Lung (tissue), 12 donors: Measurements from ENCODE around the gene FRMD4A. TPM values are rescaled to one million over a fixed set of nuclear protein-coding genes. Genes with fewer than 3 reads are reported as not detected.

Source experiments
- ATAC-seq: fragments of 200-7000 bp; cut with Tn5 transposase; one replicate; pipeline ENCODE4 v1.9.1; 2020; ENCODE audit warnings: moderate number of reproducible peaks; ENCODE audit not compliant: insufficient read depth, low FRiP score
- DNase-seq, 3 donors: peaks; one replicate each; pipeline ENCODE4 v3.0.0-alpha.2; 2013 to 2017
- H3K27ac ChIP-seq, 2 donors: one replicate each; pipeline ENCODE4 v1.5.1; 2013; ENCODE audit warnings: mild to moderate bottlenecking in 2 of 2, moderate library complexity in 2 of 2, control low read depth in 1 of 2, inconsistent platforms in 1 of 2, low read depth in 1 of 2, low read length in 1 of 2
- H3K27me3 ChIP-seq, 3 donors: one replicate each; pipeline ENCODE4 v1.5.1; 2013; ENCODE audit warnings: low read length in 2 of 3; ENCODE audit not compliant: control insufficient read depth in 3 of 3, insufficient read depth in 3 of 3
- H3K36me3 ChIP-seq, 4 donors: one replicate each; pipeline ENCODE4 v1.5.1; 2013; ENCODE audit warnings: low read length in 4 of 4, mild to moderate bottlenecking in 1 of 4, moderate library complexity in 1 of 4; ENCODE audit not compliant: control insufficient read depth in 4 of 4, insufficient read depth in 4 of 4
- H3K4me1 ChIP-seq, 5 donors: one replicate each; pipeline ENCODE4 v1.5.1; 2013; ENCODE audit warnings: low read length in 5 of 5, mild to moderate bottlenecking in 2 of 5, moderate library complexity in 1 of 5; ENCODE audit not compliant: control insufficient read depth in 5 of 5, insufficient read depth in 5 of 5
- H3K4me3 ChIP-seq: one replicate; pipeline ENCODE4 v1.5.1; 2013; ENCODE audit warnings: mild to moderate bottlenecking, control low read depth, moderate library complexity
- H3K9ac ChIP-seq, 2 donors: one replicate each; pipeline ENCODE4 v1.5.1; 2013; ENCODE audit warnings: low read length in 2 of 2, control low read depth in 1 of 2; ENCODE audit not compliant: insufficient read depth in 1 of 2
- H3K9me3 ChIP-seq, 4 donors: one replicate each; pipeline ENCODE4 v1.5.1; 2013; ENCODE audit warnings: low read length in 3 of 4, mild to moderate bottlenecking in 1 of 4, moderate library complexity in 1 of 4; ENCODE audit not compliant: control insufficient read depth in 4 of 4, insufficient read depth in 3 of 4
- CTCF ChIP-seq: IDR thresholded peaks from 2 replicates; pipeline ENCODE4 v1.5.1; 2012; ENCODE audit warnings: mild to moderate bottlenecking; ENCODE audit errors: control extremely low read depth, extremely low read depth
- WGBS, 2 donors: extraction: QIAGEN DNeasy Blood & Tissue Kit; methylation state at CpG; one replicate each; pipeline ENCODE4 v1.1.7; 2013; 5-methylcytosine and 5-hydroxymethylcytosine counted together
- polyA plus RNA-seq, 2 donors: library from polyadenylated mRNA; stranded (reverse); fragments of 200-250 nt; gene quantifications; one replicate each; pipeline ENCODE4 v1.2.1, GENCODE V29; 2013
- total RNA-seq, 2 donors: library from RNA; depleted of rRNA in 1 of 2; stranded (reverse); fragments of >200 nt in 1 of 2; gene quantifications; one replicate each; pipeline ENCODE4 v1.2.1, GENCODE V29; 2014 to 2021
- donor health status: control.
- donor health status: control.
- donor health status: Bipolar disorder and iron deficiency.
- donor health status: healthy.
- donor health status: DM: yes; HTN: yes; CAD: no.

FRMD4A gene
- total and polyA plus RNA-seq, 4 donors = 12.0 to 64.5 (median 29.3) TPM

GRCh38 chr10:13907570-13907969, 423.2 kb downstream of the FRMD4A start:
- 74 to 83% methylated on average over 6 of the region's 6 CpGs for WGBS, 2 donors
- peaks cover 0 to 3% (median 0%) of the 10 kb centered on the region in 4 donors for H3K36me3 ChIP-seq

DNA sequence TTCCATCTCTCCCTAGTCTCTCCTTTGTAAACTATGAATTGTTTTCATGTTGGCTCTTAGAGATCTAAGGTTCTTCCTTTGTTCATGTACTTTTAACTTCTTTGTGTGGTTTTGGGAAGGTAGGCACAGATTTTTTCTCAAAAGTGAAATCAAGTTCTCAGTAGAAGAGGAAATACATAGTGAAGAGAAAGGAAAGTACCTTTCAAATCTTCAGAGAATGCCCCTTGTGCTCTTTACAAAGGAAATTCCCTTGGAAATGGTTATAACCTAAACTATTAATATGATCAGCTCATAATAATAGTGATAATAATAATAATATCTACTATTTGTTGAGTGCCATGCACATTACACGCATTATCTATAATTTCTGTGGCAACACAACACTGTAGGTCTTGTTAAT, 425.4 kb downstream of the FRMD4A start:
- peaks cover 0 to 2% (median 1%) of the 10 kb centered on the region in 4 donors for H3K9me3 ChIP-seq
- WGBS, 2 donors = 92 to 100% methylated on average over 1 of the region's 1 CpG
- no peak overlapping the region for H3K9ac ChIP-seq
- peaks cover 0 to 5% (median 0%) of the 10 kb centered on the region in 5 donors for H3K4me1 ChIP-seq
- DNase-seq (no peak), ATAC-seq (no peak)
- H3K4me3 ChIP-seq = no peak overlapping the region
- TF ChIP-seq CTCF = no peak
- H3K36me3 ChIP-seq = peaks cover 0 to 3% (median 0%) of the 10 kb centered on the region in 4 donors
- H3K27me3 ChIP-seq = no peaks in the 10 kb centered on the region
- no peak overlapping the region for H3K27ac ChIP-seq

More at GRCh38 chr10:13907570-13907969, 423.2 kb downstream of the FRMD4A start:
- TF ChIP-seq CTCF = no peak
- Histone ChIP-seq H3K27me3 (no peaks in the 10 kb centered on the region), H3K9ac (peak overlapping the region in 1 of 2 donors; percentile 32), H3K4me1 (peaks cover 0 to 5% (median 0%) of the 10 kb centered on the region in 5 donors), H3K9me3 (peaks cover 0 to 3% (median 1%) of the 10 kb centered on the region in 4 donors), H3K27ac (no peak overlapping the region), H3K4me3 (no peak overlapping the region)
- ATAC-seq (no peak), DNase-seq (no peak)

DNA sequence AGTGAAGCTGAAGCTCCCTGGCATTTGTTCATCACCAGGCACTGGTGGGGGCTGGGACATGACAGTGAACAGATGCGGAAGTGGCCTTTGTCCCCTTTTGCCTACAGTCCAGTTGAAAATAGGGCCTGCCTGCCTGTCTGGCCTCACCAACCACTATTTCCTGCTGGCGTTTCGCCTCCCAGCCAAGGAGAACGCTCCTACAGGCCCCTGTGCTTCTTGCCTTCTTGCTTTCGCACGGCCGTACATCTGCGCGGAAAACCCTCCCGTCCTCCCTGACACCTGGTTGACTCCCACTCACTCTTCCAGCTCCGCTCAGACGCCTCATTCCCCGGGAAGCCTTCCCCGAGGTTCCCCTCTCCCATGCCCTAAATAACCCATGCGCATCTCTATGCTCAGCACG, 426.7 kb downstream of the FRMD4A start:
- TF ChIP-seq CTCF = no peak
- Histone ChIP-seq H3K4me1 (peaks cover 0 to 5% (median 0%) of the 10 kb centered on the region in 5 donors), H3K36me3 (peaks cover 0 to 3% (median 0%) of the 10 kb centered on the region in 4 donors), H3K4me3 (no peak overlapping the region), H3K27ac (peak overlapping the region in 1 of 2 donors; percentile 21), H3K27me3 (no peaks in the 10 kb centered on the region), H3K9me3 (no peaks in the 10 kb centered on the region), H3K9ac (no peak overlapping the region)
- 69 to 71% methylated on average over 16 of the region's 16 CpGs for WGBS, 2 donors
- peak in 2 of 3 donors; percentile 14 to 33 for DNase-seq
- ATAC-seq = no peak
